ENCODE results near the gene BCO1.
A peak's percentile ranks its signal among the peaks of the same experiment; 100 is the strongest.

The BCO1 gene, protein sequence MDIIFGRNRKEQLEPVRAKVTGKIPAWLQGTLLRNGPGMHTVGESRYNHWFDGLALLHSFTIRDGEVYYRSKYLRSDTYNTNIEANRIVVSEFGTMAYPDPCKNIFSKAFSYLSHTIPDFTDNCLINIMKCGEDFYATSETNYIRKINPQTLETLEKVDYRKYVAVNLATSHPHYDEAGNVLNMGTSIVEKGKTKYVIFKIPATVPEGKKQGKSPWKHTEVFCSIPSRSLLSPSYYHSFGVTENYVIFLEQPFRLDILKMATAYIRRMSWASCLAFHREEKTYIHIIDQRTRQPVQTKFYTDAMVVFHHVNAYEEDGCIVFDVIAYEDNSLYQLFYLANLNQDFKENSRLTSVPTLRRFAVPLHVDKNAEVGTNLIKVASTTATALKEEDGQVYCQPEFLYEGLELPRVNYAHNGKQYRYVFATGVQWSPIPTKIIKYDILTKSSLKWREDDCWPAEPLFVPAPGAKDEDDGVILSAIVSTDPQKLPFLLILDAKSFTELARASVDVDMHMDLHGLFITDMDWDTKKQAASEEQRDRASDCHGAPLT

DNA sequence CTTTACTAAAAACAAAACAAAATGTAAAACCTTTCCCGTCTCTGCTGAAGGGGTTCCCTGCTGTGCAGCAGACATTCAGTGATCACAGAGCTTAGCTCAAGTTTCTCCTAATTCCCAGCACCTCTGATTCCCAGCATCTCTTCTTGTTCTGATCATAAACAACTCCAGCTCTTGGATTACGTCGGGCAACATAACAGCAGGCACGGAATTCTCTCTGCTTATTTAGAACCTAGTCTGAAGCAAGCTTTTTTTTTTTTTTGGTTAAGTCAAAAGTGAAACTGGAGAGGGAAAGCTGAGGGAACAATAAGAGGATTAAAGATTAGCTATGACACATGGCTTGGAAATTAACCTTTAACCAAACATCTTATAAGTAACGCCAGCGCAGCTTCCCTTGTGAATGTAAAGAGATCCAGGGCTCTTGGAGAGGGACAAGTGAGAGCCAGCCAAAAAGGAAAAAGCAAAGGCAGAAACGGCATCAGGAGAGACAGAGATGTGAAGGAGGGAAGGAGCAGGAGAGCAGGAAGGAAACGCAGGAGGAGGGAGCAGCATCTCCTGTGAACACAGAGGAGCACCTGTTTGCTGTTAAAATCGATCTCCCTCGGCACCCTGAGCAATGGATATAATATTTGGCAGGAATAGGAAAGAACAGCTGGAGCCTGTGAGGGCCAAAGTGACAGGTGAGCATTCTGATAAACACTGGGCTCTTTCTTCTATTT, at the start of gene BCO1:
TSS of gene BCO1 (plus strand) at position 394 of the 716 bp plus-strand sequence. CDS start at position 614, 220 bp downstream.
- peak; percentile 67 for ATAC-seq
- TF ChIP-seq ARNTL (CRISPR knock-in tag; IDR thresholded peaks at IDR 0.05; ENCODE audit: borderline replicate concordance, low read depth) (no peak), ISL1 (CRISPR knock-in tag; IDR thresholded peaks at IDR 0.05) (no peak), RARB (CRISPR knock-in tag; IDR thresholded peaks at IDR 0.05) (no peak), ESRRG (CRISPR knock-in tag; IDR thresholded peaks at IDR 0.05) (no peak), PPARA (CRISPR knock-in tag; IDR thresholded peaks at IDR 0.05; ENCODE audit: borderline replicate concordance) (no peak), SNAI2 (CRISPR knock-in tag; IDR thresholded peaks at IDR 0.05) (no peak), ZNF8 (CRISPR knock-in tag; IDR thresholded peaks at IDR 0.05) (no peak), ZFP3 (CRISPR knock-in tag; IDR thresholded peaks at IDR 0.05) (no peak), ZNF70 (CRISPR knock-in tag; IDR thresholded peaks at IDR 0.05) (no peak), TCF4 (CRISPR knock-in tag; IDR thresholded peaks at IDR 0.05; ENCODE audit: borderline replicate concordance) (no peak)
- TF ChIP-seq, protein P1, sequence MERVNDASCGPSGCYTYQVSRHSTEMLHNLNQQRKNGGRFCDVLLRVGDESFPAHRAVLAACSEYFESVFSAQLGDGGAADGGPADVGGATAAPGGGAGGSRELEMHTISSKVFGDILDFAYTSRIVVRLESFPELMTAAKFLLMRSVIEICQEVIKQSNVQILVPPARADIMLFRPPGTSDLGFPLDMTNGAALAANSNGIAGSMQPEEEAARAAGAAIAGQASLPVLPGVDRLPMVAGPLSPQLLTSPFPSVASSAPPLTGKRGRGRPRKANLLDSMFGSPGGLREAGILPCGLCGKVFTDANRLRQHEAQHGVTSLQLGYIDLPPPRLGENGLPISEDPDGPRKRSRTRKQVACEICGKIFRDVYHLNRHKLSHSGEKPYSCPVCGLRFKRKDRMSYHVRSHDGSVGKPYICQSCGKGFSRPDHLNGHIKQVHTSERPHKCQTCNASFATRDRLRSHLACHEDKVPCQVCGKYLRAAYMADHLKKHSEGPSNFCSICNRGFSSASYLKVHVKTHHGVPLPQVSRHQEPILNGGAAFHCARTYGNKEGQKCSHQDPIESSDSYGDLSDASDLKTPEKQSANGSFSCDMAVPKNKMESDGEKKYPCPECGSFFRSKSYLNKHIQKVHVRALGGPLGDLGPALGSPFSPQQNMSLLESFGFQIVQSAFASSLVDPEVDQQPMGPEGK (CRISPR knock-in tag; IDR thresholded peaks at IDR 0.05; ENCODE audit: borderline replicate concordance), result no peak
- TF ChIP-seq, protein P2, sequence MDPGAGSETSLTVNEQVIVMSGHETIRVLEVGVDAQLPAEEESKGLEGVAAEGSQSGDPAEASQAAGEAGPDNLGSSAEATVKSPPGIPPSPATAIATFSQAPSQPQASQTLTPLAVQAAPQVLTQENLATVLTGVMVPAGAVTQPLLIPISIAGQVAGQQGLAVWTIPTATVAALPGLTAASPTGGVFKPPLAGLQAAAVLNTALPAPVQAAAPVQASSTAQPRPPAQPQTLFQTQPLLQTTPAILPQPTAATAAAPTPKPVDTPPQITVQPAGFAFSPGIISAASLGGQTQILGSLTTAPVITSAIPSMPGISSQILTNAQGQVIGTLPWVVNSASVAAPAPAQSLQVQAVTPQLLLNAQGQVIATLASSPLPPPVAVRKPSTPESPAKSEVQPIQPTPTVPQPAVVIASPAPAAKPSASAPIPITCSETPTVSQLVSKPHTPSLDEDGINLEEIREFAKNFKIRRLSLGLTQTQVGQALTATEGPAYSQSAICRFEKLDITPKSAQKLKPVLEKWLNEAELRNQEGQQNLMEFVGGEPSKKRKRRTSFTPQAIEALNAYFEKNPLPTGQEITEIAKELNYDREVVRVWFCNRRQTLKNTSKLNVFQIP (CRISPR knock-in tag; IDR thresholded peaks at IDR 0.05; ENCODE audit: borderline replicate concordance, low read depth), result no peak

DNA sequence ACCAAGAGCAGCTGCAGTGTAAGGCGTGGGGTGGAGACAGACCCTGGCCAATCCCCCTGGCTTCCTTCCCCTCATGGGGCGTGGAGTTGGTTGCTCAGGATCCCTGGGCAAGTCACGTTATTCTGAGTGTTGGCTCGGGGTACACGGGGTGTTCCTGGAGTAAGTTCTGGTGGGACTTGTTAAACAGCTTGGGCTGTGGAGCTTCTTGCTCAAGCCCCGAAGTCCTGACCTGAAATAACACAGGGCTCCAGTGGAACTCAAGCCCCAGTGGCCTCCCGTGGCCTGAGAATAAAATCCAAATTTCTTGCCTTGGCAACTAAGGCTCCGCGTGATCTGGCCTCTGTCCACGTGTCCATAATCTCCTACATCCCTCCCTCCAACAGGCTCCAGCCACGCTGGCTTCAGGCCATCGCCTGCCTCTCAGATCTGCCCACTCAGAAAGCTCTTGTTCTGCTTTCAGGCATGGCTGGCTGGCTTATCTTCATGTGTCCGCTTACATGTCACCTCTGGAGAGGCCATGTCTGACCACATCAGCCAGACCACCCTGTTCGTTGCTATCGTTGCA, 49.3 kb upstream of the BCO1 start:
- TF ChIP-seq TCF4 (CRISPR knock-in tag; IDR thresholded peaks at IDR 0.05; ENCODE audit: borderline replicate concordance), result no peak
- no peak for TF ChIP-seq GLIS3 (CRISPR knock-in tag; IDR thresholded peaks at IDR 0.05)
- TF ChIP-seq, protein P1 (CRISPR knock-in tag; IDR thresholded peaks at IDR 0.05; ENCODE audit: borderline replicate concordance), result no peak
- TF ChIP-seq PPARA (CRISPR knock-in tag; IDR thresholded peaks at IDR 0.05; ENCODE audit: borderline replicate concordance), result no peak
- no peak for TF ChIP-seq ZNF565 (CRISPR knock-in tag; conservative IDR thresholded peaks at IDR 0.05; ENCODE audit: low read depth)
- TF ChIP-seq, protein P2 (CRISPR knock-in tag; IDR thresholded peaks at IDR 0.05; ENCODE audit: borderline replicate concordance, low read depth), result no peak
- TF ChIP-seq, protein P3, sequence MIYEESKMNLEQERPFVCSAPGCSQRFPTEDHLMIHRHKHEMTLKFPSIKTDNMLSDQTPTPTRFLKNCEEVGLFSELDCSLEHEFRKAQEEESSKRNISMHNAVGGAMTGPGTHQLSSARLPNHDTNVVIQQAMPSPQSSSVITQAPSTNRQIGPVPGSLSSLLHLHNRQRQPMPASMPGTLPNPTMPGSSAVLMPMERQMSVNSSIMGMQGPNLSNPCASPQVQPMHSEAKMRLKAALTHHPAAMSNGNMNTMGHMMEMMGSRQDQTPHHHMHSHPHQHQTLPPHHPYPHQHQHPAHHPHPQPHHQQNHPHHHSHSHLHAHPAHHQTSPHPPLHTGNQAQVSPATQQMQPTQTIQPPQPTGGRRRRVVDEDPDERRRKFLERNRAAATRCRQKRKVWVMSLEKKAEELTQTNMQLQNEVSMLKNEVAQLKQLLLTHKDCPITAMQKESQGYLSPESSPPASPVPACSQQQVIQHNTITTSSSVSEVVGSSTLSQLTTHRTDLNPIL (CRISPR knock-in tag; IDR thresholded peaks at IDR 0.05; ENCODE audit: low read depth), result no peak
- TF ChIP-seq ZNF8 (CRISPR knock-in tag; IDR thresholded peaks at IDR 0.05), result no peak
- TF ChIP-seq ZFP30 (CRISPR knock-in tag; IDR thresholded peaks at IDR 0.05), result no peak
- no peak for TF ChIP-seq BACH2 (CRISPR knock-in tag; IDR thresholded peaks at IDR 0.05; ENCODE audit: borderline replicate concordance)
- no peak for TF ChIP-seq ZNF70 (CRISPR knock-in tag; IDR thresholded peaks at IDR 0.05)
- no peak; the same call in 2 of the 3 replicates for ATAC-seq

DNA sequence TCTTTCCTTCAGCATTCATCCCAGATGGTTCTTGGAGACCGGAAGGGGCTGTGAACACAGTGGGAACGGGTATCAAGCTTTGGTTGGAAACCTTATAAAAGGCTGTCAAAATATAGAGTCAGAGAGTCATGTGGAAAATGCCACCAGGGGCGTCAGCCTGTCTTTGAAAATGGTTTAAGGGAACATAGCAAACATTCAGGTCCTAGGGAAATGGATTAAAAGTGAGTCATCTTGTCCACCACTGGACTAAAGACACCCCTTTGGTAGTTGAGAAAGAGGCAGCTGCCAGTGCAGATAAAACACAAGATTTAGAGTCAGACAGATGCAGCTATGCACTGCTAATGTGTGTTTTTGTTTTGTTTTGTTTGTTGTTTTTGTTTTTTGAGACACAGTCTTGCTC, 47.8 kb upstream of the BCO1 start:
- TF ChIP-seq SNAI2 (CRISPR knock-in tag; IDR thresholded peaks at IDR 0.05) (no peak), GLIS3 (CRISPR knock-in tag; IDR thresholded peaks at IDR 0.05) (no peak), OSR1 (CRISPR knock-in tag; IDR thresholded peaks at IDR 0.05) (no peak)

More for the DNA sequence above, 47.8 kb upstream of the BCO1 start:
- peak; percentile 38; the same call in 2 of the 3 replicates for ATAC-seq
